Measurements from ENCODE around the gene IZUMO1R. TPM values are rescaled to one million over a fixed set of nuclear protein-coding genes. Genes with fewer than 3 reads are reported as not detected.

Gene IZUMO1R
- total RNA-seq, 1 donor from 2014 or later = not detected

DNA sequence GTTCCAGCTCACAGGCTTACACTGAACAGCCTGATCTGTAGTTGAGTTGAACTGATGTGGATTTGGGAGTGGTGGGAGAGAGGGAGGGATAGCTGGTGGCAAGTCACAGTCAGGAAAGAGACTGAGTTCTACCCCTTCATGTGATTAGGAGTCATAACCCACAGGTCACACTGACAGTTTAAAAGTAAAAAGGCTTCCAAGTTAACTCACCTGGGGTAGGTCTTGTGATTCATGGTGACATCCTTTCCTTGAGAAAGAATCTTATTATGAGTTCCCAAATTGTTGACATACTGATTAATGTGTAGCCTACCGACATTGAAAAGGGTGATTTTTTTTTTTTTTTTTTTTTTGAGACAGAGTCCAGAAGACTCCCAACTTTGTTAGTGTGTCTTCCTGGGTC is 5.4 kb downstream of the IZUMO1R start:
- H3K4me1 Mint-ChIP-seq (ENCODE audit: low read depth, unreplicated experiment) = peaks cover 11% of the 10 kb centered on the region
- peak overlapping the region; percentile 45 for H3K27ac Mint-ChIP-seq (ENCODE audit: unreplicated experiment)
- TF ChIP-seq, protein P1, sequence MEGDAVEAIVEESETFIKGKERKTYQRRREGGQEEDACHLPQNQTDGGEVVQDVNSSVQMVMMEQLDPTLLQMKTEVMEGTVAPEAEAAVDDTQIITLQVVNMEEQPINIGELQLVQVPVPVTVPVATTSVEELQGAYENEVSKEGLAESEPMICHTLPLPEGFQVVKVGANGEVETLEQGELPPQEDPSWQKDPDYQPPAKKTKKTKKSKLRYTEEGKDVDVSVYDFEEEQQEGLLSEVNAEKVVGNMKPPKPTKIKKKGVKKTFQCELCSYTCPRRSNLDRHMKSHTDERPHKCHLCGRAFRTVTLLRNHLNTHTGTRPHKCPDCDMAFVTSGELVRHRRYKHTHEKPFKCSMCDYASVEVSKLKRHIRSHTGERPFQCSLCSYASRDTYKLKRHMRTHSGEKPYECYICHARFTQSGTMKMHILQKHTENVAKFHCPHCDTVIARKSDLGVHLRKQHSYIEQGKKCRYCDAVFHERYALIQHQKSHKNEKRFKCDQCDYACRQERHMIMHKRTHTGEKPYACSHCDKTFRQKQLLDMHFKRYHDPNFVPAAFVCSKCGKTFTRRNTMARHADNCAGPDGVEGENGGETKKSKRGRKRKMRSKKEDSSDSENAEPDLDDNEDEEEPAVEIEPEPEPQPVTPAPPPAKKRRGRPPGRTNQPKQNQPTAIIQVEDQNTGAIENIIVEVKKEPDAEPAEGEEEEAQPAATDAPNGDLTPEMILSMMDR (IDR thresholded peaks at IDR 0.05; ENCODE audit: partially characterized antibody, unreplicated experiment) = no peak
- H3K4me3 Mint-ChIP-seq (ENCODE audit: unreplicated experiment) = no peak overlapping the region
- peaks cover 5% of the 10 kb centered on the region for H3K36me3 Mint-ChIP-seq (ENCODE audit: unreplicated experiment)
- no peak for DNase-seq
- H3K27me3 Mint-ChIP-seq (ENCODE audit: unreplicated experiment) = peaks cover 5% of the 10 kb centered on the region
- H3K9me3 Mint-ChIP-seq (ENCODE audit: unreplicated experiment) = no peaks in the 10 kb centered on the region

- H3K27me3 Mint-ChIP-seq (ENCODE audit: unreplicated experiment) = peaks cover 5% of the 10 kb centered on the region
- DNase-seq = no peak
- peaks cover 11% of the 10 kb centered on the region for H3K4me1 Mint-ChIP-seq (ENCODE audit: low read depth, unreplicated experiment)
Observed at GRCh38 chr11:94310191-94310875, 6.0 kb downstream of the IZUMO1R start.

GRCh38 chr11:94312339-94312738 is 8.0 kb downstream of the IZUMO1R start:
- H3K36me3 Mint-ChIP-seq (ENCODE audit: unreplicated experiment) = peaks cover 5% of the 10 kb centered on the region
- TF ChIP-seq, protein P1 (IDR thresholded peaks at IDR 0.05; ENCODE audit: partially characterized antibody, unreplicated experiment) = no peak
- no peaks in the 10 kb centered on the region for H3K9me3 Mint-ChIP-seq (ENCODE audit: unreplicated experiment)
- no peak overlapping the region for H3K4me3 Mint-ChIP-seq (ENCODE audit: unreplicated experiment)
- no peak for DNase-seq
- no peak overlapping the region for H3K27ac Mint-ChIP-seq (ENCODE audit: unreplicated experiment)
- peaks cover 6% of the 10 kb centered on the region for H3K4me1 Mint-ChIP-seq (ENCODE audit: low read depth, unreplicated experiment)
- H3K27me3 Mint-ChIP-seq (ENCODE audit: unreplicated experiment) = peaks cover 1% of the 10 kb centered on the region

More at GRCh38 chr11:94310191-94310875, 6.0 kb downstream of the IZUMO1R start:
- peak overlapping the region; percentile 45 for H3K27ac Mint-ChIP-seq (ENCODE audit: unreplicated experiment)
- no peaks in the 10 kb centered on the region for H3K9me3 Mint-ChIP-seq (ENCODE audit: unreplicated experiment)
- TF ChIP-seq, protein P1 (IDR thresholded peaks at IDR 0.05; ENCODE audit: partially characterized antibody, unreplicated experiment) = no peak
- H3K36me3 Mint-ChIP-seq (ENCODE audit: unreplicated experiment) = peaks cover 5% of the 10 kb centered on the region
- H3K4me3 Mint-ChIP-seq (ENCODE audit: unreplicated experiment) = no peak overlapping the region

DNA sequence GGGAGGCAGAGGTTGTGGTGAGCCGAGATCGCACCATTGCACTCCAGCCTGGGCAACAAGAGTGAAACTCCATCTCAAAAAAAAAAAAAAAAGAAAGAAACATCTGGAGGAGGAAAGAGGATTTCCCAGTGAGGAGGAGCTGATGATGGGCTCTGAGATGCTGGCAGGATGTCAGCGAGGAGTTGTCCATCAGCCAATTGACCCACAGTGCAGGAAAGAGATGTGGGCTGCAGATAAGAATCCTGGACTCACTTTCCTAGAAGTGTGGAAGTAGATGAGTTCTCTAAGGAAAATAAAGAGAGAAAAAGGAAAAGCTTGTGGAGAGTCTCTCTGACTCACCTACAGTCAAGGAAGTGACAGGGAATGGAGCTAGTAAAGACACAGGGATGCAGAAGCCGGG is 9.7 kb downstream of the IZUMO1R start:
- H3K27ac Mint-ChIP-seq (ENCODE audit: unreplicated experiment) = no peak overlapping the region

DNA sequence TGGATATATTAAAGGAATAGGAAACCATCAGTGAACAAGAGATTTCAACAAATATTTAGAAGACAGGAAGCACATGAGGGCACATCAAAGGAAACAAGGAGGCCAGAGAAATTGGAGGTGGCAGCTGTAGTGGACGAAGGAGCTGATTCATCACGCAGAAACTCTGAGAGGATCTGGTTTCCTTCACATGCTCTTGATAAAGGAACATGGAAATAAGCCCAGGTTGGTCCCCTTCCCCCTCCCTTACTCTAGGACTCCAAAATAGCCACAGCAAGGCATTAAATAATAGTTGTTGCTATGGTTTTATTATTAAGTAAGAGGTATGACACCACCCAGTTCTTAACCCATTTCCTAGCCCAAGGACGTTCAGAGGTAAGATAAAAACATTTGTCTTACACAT is 11.3 kb downstream of the IZUMO1R start:
- TF ChIP-seq, protein P1 (IDR thresholded peaks at IDR 0.05; ENCODE audit: partially characterized antibody, unreplicated experiment) = no peak
- H3K4me3 Mint-ChIP-seq (ENCODE audit: unreplicated experiment) = no peak overlapping the region
- H3K27me3 Mint-ChIP-seq (ENCODE audit: unreplicated experiment) = peaks cover 1% of the 10 kb centered on the region
- no peak for DNase-seq
- no peak overlapping the region for H3K27ac Mint-ChIP-seq (ENCODE audit: unreplicated experiment)
- H3K36me3 Mint-ChIP-seq (ENCODE audit: unreplicated experiment) = peaks cover 5% of the 10 kb centered on the region
- H3K4me1 Mint-ChIP-seq (ENCODE audit: low read depth, unreplicated experiment) = no peaks in the 10 kb centered on the region
- H3K9me3 Mint-ChIP-seq (ENCODE audit: unreplicated experiment) = no peaks in the 10 kb centered on the region

More for the DNA sequence above, 9.7 kb downstream of the IZUMO1R start:
- Mint-ChIP-seq H3K36me3 (ENCODE audit: unreplicated experiment) (peaks cover 5% of the 10 kb centered on the region), H3K9me3 (ENCODE audit: unreplicated experiment) (no peaks in the 10 kb centered on the region), H3K27me3 (ENCODE audit: unreplicated experiment) (peaks cover 1% of the 10 kb centered on the region), H3K4me3 (ENCODE audit: unreplicated experiment) (no peak overlapping the region), H3K4me1 (ENCODE audit: low read depth, unreplicated experiment) (peaks cover 5% of the 10 kb centered on the region)
- TF ChIP-seq, protein P1 (IDR thresholded peaks at IDR 0.05; ENCODE audit: partially characterized antibody, unreplicated experiment) = no peak
- no peak for DNase-seq
